ENCODE data around the gene SELENOK.
"Not testable (repeated sequence)": the region's sequence is repeated elsewhere in the genome, so short reads cannot be mapped to it uniquely, and the experiment has no call there.

SELENOK gene

DNA sequence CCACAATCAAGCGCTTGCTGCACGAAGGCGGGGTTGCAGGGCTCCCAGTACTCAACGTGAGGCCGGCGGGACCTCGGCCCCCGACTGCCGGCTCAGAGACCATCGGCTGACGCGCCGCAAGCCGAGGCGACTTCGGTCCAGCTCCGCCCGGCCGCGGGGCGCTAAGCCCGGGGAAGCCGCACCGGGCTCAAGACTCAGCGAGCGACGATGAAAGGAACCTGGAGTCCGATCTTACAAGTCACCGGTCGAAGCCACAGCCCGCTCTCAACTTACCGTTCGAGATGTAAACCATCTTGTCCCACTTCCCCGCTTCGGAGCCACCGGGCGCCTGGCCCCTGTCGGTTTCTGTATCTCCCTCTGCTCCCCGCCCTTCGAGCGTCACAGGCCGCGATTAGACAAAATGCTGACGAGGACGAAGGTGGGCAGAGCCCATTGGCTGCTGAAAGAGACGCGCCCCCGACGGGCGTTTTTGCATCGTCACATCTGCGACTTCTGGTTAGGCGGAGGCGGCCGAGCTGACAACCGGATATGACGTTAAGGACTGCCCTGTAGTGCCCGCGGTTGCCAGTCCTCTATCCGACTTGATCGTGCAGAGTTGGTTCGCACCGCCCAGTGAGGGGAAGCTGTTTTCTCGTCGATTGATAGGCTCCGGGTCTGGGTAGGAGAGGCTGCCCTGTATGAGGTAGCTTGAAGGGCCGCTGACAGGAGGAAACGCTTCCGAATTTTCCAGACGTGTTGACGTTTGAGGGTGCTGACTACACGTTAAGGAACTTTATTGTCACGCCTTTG, at the start of gene SELENOK:
Gene SELENOK (minus strand): TSS at position 363 of the 789 bp plus-strand sequence.
- DNase-seq: peak; percentile 96

DNA sequence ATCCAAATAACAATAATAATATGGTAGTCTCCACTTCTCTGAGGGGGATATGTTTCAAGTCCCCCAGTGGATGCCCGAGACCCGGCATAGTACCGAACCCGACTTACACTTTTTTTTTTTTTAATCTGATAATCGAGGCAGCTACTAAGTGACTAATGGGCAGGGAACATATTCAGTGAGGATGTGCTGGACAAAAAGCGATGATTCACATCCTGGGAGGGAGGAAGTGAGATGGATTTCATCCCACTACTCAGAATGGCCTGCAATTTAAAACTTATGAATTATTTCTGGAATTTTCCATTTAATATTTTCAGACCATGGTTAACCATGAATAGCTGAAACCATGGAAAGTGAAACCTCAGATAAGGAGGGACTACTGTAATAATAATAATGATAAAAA, 49.5 kb upstream of the SELENOK start:
- no peak for DNase-seq

DNA sequence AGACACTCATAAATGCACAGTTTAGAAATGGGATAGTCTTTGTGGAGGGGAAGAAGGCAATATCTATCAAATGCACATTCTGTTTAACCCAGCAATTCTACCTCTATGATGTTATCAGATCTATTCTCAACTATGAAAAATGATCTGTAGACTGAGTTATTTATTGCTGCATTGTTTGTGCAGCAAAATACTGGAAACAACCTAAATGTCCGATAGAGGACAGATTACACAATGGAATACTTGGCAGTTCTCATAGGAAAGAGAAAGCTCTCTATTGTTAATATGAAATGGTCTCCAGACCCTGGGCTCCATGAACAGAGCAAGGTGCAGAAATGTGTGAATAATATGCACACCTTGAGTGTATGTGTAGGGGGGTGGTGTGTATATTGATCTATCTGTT, 49.0 kb upstream of the SELENOK start:
- no peak for DNase-seq

DNA sequence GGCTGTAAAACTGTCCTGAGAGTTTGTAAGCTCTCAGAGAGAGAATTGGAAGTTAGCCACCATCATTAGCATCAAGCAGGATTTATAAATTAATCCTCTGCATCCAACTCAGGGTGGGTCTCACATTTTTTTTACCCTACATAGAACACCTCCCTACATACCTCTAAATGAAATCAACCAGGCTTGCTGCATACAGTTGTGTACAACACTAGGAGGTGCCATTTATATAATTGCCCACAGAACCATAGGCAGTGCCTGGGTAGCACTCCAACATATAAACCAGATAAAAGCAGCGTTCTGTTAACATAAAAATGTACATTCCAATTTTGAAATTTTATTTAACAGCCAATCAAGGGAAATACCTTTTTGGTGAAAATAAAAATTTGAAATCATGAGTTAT, 48.2 kb upstream of the SELENOK start:
- DNase-seq: no peak

DNA sequence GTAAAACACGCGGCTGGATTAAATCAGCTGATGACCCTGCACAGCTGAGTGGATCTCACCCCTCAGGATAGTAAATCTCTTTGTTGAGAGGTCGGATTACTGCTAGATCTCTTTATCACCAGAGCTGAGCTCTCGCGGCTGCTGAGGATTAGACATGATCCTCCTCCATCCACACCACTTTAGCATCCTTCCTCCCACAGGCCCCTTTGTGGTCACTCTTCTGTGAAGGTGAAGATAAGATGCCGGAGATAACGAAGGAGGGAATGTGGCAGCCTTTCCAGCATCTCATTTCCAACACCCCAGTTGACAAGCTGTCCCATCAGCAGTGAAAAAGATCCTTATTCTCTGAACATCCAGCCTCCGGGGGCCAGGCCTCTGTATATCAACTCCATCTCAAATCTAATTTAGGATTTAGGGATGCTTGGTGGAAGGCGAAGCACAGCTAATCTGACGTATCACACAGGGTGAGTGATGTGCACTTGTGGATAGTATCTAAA, 47.5 kb upstream of the SELENOK start:
- DNase-seq: no peak

DNA sequence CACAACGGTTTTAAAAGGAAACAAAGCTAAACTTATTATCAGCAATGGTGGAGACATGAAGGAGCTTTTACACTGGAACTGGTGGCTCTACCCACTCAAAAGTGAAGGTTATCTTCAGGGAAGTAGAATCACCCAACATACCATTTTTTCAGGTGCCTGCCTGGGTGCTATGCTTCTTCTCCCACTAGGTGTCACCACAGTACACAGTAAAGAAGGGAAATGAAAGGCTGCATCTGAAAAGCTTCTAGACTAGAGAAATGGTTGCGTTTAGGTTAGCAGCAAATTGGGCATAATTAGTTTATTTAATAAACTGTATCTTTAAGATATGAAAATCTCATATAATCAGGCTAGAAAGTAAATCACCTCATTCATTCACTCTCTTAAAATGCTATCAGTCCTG, 47.0 kb upstream of the SELENOK start:
- no peak for DNase-seq

DNA sequence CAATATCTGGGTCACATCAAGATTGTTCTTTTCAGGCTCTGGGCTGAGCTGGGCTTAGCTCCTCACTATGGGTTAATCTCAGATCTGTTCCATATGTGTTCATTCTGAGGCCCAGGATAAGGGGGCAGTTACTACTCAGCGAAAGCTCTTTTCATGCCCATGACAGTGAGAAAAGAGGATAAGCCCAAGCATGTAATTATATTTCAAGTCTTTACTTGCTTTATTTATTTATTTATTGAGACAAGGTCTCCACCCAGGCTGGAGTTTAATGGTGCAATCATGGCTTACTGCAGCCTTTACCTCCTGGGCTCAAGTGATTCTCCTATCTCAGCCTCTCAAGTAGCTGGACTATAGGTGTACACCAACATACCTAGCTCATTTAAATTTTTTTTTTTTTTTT, 44.7 kb upstream of the SELENOK start:
- no peak for DNase-seq

DNA sequence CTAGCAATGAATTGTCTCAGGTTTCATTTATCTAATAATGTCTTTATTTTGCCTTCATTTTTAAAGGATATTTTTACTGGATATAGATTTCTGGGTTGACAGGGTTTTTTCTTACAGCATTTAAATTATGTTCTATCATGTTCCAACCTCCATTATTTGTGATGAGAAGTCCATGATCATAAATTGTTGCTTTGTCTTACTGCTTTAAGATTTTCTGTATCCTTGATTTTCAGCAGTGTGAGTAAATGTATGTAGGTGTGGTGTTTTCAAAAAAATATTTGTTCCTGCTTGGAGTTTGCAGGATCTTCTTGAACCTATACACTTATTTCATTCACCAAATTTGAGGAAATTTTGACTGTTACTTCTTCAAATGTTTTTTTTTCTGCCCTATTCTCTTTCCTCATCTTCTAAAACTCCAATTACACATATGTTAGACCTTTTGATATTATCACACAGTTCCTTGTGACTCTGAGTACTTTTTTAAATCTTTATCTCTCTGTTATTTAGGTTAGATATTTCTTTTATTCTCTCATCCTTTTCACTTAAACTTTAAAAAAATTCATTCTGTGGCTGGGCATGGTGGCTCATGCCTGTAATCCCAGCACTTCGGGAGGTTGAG, 43.7 kb upstream of the SELENOK start:
- no peak for DNase-seq

DNA sequence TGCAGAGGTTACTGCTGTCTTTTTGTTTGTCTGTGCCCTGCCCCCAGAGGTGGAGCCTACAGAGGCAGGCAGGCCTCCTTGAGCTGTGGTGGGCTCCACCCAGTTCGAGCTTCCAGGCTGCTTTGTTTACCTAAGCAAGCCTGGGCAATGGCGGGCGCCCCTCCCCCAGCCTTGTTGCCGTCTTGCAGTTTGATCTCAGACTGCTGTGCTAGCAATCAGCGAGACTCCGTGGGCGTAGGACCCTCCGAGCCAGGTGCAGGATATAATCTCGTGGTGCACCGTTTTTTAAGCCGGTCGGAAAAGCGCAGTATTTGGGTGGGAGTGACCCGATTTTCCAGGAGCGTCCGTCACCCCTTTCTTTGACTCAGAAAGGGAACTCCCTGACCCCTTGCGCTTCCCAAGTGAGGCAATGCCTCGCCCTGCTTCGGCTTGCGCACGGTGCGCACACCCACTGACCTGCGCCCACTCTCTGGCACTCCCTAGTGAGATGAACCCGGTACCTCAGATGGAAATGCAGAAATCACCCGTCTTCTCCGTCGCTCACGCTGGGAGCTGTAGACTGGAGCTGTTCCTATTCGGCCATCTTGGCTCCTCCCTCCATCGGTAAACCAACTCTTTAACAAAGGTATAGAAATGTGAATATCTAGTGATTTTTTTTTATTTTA, 35.7 kb upstream of the SELENOK start:
- DNase-seq: not testable (repeated sequence)

DNA sequence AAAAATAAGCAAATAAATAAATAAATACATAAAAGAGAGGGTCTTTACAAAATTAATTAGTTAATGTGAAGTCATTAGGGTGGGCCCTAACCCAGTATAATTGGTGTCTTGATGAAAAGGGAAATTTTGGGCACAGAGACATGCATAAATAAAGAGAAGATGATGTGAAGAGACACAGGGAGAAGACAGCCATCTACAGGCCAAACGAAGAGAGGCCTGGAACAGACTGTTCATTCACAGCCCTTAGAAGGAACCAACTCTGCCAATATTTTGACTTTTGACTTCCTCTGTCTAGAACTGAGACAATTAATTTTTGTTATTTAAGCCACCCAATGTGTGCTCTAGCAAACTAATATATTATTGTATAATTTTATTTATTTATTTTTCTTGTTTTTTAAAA, 29.6 kb upstream of the SELENOK start:
- DNase-seq: no peak

DNA sequence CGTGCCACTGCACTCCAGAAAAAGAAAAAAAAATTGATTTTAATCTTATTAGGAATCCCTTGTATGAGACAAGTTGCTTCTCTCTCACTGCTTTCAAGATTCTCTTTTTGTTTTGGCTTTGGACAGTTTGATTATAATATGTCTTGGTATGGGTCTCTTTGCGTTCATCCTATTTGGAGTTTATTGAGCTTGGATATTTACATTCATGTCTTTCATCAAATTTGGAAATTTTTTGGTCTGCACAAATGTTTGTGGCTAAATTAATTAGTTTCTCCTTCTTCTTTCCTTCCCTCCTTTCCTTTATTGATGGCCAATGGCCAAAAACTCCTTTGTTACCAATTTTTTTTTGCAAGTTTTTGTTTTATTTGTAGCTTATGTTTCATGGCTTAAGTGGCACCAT, 28.1 kb upstream of the SELENOK start:
- no peak for DNase-seq

DNA sequence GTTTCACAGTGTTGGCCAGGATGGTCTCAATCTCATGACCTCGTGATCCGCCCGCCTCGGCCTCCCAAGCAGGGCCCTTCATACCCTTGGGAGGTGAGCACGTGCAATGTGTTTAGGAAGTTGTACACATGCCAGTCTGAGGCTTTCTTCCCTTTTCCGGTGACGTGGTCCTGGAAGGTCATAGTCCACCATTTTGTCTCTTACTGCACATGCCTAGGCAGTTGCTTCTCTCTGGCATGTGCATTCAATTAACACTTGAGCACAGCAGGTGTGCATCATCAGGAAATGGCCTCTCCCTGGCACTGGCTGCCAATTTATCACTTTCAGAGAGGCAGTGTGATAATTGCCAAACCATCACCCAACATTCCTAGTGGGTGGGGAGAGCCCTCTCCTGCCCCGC, 21.7 kb upstream of the SELENOK start:
- DNase-seq: no peak

DNA sequence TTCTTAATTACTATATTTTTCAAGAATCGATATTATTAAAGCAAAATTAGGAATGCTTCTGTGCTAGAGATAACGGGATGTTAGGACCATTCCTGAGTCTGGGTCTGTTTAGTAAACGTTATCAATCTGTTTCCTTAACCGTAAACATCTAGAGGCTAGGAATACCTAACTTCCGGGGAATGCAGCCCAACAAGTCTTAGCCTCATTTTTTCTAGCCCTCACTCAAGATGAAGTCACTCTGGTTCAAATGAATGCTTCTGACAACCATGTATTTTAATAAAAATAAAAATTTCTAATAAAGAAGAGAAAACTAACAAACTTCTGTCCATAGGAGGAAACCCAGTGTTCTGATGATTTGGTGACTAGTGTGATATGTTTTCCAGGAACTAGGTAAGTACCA, 11.1 kb upstream of the SELENOK start:
- DNase-seq: no peak

DNA sequence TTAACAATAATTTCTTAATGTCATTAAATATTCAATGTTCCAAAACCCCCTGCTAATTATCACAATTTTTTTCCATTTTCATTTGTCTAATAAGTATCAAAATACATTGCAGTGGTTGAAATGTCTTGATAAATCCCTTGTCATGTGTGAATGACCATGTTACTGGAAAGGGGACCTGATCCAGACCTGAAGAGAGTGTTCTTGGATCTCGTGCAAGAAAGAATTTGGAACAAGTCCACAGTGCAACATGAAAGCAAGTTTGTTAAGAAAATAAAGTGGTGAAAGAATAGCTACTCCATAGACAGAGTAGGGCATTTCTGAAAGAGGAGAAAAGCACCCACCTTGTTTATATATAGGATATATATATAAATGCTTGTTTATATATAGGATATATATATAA, 10.4 kb upstream of the SELENOK start:
- DNase-seq: no peak

DNA sequence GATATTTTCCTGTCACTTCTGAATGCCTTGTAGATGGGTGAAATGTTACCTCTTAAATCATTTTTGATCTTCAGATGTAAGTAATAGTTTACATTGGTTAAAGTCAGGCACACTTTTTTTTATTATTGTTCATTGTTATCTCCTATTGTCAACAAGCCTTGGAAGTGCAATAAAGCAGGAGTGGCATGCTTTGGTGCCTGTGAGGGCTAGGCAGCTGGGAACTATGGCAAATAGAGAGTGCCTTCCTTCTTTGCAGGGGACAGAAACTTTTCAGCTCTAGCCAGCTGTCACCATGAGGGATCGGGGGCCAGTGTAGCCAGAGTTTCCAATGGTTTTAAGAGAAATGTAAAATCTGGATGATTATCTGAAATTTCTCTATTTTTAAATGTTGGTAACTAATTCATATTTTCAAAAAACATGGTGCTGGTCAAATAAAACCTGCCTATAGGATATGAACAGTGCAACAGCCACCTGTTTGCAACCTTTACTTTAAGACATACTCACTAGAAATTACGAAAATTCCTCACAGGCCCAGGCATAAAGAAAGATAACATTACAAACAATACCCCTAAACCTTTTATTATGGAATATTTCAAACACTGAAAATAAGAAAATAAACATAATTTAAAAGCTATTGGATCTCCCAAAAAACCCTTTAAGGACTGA, 9.1 kb upstream of the SELENOK start:
- DNase-seq: no peak

DNA sequence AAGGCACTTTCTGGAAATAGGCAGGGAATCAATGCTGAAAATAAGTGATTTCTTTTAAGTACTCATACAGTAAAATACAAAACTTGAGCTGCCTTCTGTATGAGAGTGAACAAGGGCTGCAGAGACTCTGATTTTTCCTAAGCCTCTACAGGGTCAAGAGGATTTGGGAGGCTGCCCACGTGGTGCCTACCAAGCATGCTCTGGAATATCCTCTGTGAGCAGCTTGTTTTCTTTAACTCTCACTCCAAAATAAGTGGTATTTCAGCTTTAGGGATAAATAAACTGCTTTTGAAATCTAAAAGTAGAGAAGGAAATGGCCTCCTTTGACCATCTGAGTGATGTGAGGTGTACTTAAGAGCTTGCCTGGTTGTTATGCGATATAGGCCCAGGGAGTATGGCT, 8.1 kb upstream of the SELENOK start:
- no peak for DNase-seq

DNA sequence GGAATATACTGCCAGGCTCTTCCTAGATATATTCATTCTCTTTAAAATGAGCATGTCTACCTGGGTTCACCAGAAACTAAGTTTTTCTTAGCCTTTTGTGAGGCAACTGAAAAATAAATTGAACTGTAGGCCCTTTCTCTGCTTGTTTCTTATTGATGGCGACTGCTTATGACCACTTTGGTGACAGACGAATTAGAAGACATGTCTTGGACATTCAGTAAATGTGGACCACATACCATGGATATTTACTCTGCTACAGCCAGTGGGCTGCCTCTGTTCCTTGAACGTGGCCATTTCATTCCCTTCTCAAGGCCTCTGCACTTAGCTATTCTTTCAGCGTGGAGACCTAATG, 603 bp upstream of the SELENOK start:
- DNase-seq: no peak

DNA sequence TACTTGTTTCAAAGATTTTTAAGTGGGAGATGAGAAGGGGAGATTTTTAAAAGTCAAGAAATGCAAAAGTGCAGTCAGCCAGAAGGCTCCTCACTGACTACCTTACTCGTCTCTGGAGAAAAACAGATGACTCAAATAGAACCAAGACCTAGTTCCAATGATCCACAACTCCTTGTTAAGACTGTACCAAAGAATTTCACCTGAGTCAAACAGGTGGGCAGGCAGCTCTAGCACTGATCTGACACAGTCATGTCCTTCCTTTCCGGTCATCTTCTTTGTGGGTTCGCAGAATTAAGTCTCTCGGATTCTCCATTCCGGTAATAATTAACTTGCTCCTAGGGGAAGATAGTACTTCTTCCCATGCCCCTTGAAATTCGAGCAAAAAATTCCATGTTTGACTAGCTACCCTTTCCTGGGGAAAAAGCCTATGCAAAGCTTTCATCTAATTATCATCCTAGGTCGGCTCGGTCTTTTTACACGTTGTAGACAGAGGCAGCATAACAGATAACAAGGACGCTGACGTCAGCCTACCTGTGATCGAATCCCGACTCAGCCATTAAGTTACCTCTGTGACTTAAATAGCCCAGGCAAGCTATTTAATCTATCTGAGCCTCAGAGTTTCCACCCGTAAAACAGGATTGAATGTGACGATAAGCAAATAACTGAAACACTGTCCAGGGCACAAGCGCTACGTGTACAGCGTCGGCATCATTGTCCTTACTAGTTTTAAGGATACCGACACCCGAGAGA, 758 bp downstream of the SELENOK start:
- peak; percentile 25 for DNase-seq

DNA sequence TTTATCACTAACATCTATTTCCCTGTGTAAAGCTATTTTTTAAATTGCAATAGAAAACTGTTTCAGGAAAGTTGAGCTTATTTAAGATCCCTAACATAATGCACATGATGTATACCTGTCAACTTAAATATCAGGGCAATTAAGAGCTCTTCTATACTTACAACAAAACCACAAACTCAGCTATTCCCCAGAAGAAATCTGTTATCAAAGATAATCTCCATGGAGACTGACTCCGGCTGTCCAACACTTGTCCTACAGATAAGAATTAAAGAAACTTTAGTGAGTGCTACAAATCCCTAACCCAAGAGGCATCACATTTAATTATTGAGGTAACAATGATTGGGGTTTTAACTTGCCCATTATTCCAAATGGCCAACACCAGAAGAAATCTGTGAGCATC, 3.4 kb downstream of the SELENOK start:
- DNase-seq: no peak

DNA sequence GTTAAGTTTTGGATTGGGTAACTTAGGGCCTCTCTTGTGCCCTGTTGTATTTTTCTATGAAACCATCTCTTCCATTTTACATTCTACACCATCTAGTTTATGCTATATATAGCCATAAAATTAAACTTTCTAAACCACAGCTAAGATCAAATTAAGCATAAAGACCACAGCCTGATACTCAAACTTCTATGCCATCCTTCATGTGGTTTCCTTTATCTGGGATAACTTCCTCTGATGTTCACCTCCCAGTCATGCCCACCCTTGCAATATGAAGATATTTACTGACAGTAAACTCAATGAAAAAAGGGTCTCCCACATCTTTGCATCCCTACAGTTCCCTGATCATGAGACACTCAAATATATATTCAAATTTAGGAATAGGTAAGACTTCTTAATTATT, 4.2 kb downstream of the SELENOK start:
- no peak for DNase-seq

DNA sequence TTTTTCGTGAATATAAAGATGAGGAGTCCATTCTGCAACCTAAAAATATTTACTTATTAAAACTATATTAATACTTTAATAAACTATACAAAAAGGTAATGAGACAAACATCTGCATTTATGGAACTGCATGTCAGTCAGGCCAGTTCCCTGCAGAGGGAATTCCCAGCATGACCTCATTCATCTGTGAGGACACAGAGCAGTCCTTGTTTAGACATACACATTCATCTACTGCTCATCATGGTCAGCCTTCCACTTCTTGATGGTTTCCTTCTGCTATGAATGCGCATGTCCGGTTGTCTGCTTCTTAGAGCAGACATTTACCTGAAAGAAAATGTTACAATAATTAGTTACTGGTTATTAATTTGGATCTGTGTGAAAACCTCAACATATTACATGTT, 6.4 kb downstream of the SELENOK start:
- DNase-seq: no peak

DNA sequence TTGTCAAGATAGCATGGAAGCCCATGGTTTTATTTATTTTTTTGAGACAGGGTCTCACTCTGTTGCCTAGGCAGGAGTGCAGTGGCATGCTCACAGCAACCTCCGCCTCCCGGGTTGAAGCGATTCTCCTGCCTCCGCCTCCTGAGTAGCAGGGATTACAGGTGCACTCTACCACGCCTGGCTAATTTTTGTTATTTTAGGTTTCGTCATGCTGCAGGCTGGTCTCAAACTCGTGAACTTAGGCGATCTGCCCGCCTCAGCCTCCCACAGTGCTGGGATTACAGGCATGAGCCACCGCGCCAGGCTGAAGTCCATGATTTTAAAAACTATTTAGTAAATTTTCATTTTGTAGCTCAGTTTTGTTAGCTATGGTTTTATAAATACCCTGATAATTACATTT, 7.0 kb downstream of the SELENOK start:
- no peak for DNase-seq

DNA sequence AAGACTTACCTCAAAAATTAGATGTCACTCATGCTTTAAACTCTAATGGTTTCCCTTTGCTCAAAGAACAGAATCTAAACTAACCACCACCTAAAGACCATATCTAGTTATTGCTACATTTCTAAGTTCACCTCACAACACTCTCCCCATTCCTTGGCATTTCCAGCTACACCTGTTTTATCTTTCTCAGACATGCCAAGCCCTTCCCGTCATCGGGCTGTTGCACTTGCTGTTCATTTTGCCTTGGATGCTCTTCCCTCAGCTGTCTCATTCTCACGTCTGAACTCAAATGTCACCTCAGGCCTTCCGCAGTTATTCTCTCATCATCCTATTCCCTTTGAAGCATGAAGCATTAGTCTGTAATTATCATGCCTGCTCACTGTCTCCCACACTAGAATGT, 8.7 kb downstream of the SELENOK start:
- DNase-seq: no peak

Data from activated CD4-positive, alpha-beta T cell treated with anti-CD3 and anti-CD28 coated beads for 1 hour (primary cell).